NCI-H2196 treated with DMSO at 0.1 percent for 48 hours (cell line): ENCODE data around the gene SEMA6B.

Source experiments
- DNase-seq: peaks from one replicate; lab custom pipeline; 2025; ENCODE audit not compliant: unreplicated experiment; lab: John Stamatoyannopoulos, UW

The SEMA6B gene

GRCh38 chr19:4496304-4496703, 63.2 kb downstream of the SEMA6B start:
- no peak for DNase-seq

GRCh38 chr19:4495471-4495870, 64.0 kb downstream of the SEMA6B start:
- no peak for DNase-seq

DNA sequence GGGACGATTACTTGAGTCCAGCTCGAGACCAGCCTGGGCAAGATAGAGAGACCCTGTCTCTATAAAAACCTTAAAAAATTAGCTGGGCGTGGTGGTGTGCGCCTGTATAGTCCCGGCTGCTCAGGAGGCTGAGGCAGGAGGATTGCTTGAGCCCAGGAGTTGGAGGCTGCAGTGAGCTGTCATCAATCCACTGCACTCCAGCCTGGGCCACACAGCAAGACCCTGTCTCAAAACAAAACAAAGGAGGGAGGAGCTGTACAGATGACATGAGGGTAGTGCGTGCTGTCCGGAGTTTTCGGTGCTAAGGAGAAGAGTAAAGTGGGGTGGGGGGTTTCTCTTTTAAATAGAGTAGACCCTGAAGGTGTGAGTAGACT, 64.8 kb downstream of the SEMA6B start:
- no peak for DNase-seq

GRCh38 chr19:4493929-4494690, 65.4 kb downstream of the SEMA6B start:
- DNase-seq, result no peak

GRCh38 chr19:4493104-4493928, 66.2 kb downstream of the SEMA6B start:
- DNase-seq, result no peak
